ENCODE data around the gene DBF4.
"Not testable (repeated sequence)": the region's sequence is repeated elsewhere in the genome, so short reads cannot be mapped to it uniquely, and the experiment has no call there.

GRCh38 chr7:87908814-87909213 lies 32.5 kb downstream of the DBF4 start:
- TF ChIP-seq, protein P1, sequence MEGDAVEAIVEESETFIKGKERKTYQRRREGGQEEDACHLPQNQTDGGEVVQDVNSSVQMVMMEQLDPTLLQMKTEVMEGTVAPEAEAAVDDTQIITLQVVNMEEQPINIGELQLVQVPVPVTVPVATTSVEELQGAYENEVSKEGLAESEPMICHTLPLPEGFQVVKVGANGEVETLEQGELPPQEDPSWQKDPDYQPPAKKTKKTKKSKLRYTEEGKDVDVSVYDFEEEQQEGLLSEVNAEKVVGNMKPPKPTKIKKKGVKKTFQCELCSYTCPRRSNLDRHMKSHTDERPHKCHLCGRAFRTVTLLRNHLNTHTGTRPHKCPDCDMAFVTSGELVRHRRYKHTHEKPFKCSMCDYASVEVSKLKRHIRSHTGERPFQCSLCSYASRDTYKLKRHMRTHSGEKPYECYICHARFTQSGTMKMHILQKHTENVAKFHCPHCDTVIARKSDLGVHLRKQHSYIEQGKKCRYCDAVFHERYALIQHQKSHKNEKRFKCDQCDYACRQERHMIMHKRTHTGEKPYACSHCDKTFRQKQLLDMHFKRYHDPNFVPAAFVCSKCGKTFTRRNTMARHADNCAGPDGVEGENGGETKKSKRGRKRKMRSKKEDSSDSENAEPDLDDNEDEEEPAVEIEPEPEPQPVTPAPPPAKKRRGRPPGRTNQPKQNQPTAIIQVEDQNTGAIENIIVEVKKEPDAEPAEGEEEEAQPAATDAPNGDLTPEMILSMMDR (conservative IDR thresholded peaks at IDR 0.05; ENCODE audit: low read depth, low read length): not testable (repeated sequence)
- not testable (repeated sequence) for TF ChIP-seq EZH2 (IDR thresholded peaks at IDR 0.05; ENCODE audit: low read length, unreplicated experiment)

All from PC-3 (cell line).